Smooth muscle cell (in vitro differentiated cells): ENCODE results near the gene L1TD1. TPM values are rescaled to one million over a fixed set of nuclear protein-coding genes. Genes with fewer than 3 reads are reported as not detected.
A peak's percentile ranks its signal among the peaks of the same experiment; 100 is the strongest.

Experiments used
- DNase-seq: peaks from one replicate; lab custom pipeline; 2025; ENCODE audit not compliant: unreplicated experiment; lab: John Stamatoyannopoulos, UW
- H2AFZ ChIP-seq: fragments of 200-600 bp; sonication (generic); 2 replicates; pipeline ENCODE4 v1.6.0; 2016; ENCODE audit warnings: antibody characterized with exemption, low read depth, mild to moderate bottlenecking
- H3F3A ChIP-seq: fragments of 200-600 bp; sonication (generic); 2 replicates; pipeline ENCODE4 v1.6.0; 2017; ENCODE audit warnings: antibody characterized with exemption, low read depth
- H3K27ac ChIP-seq: fragments of 200-600 bp; sonication (generic); 2 replicates; pipeline ENCODE4 v1.5.1; 2016; ENCODE audit warnings: low read depth, mild to moderate bottlenecking
- H3K27me3 ChIP-seq: fragments of 200-600 bp; sonication (generic); 2 replicates; pipeline ENCODE4 v1.6.1; 2016; ENCODE audit warnings: low read depth, mild to moderate bottlenecking
- H3K36me3 ChIP-seq: fragments of 200-600 bp; sonication (generic); 2 replicates; pipeline ENCODE4 v1.5.1; 2016; ENCODE audit warnings: low read depth
- H3K4me1 ChIP-seq: fragments of 200-600 bp; sonication (generic); 2 replicates; pipeline ENCODE4 v1.5.1; 2016; ENCODE audit warnings: low read depth
- H3K4me2 ChIP-seq: fragments of 200-600 bp; sonication (generic); 2 replicates; pipeline ENCODE4 v1.6.0; 2016; ENCODE audit warnings: mild to moderate bottlenecking
- H3K4me3 ChIP-seq: fragments of 200-600 bp; sonication (generic); 2 replicates; pipeline ENCODE4 v1.5.1; 2016; ENCODE audit warnings: mild to moderate bottlenecking
- H3K79me2 ChIP-seq: fragments of 200-600 bp; sonication (generic); 2 replicates; pipeline ENCODE4 v1.6.0; 2016; ENCODE audit warnings: low read depth, mild to moderate bottlenecking
- H3K9ac ChIP-seq: fragments of 200-600 bp; sonication (generic); 2 replicates; pipeline ENCODE4 v1.6.0; 2016; ENCODE audit warnings: low read depth
- H3K9me3 ChIP-seq: fragments of 200-600 bp; sonication (generic); replicated peaks from 2 replicates; pipeline ENCODE4 v1.5.1; 2016; ENCODE audit warnings: low read depth
- H4K20me1 ChIP-seq: fragments of 200-600 bp; sonication (generic); 2 replicates; pipeline ENCODE4 v1.6.0; 2016; ENCODE audit warnings: low read depth
- WGBS: methylation state at CpG from one replicate; pipeline ENCODE4 v1.1.7; 2016; ENCODE audit warnings: low lambda C conversion rate; 5-methylcytosine and 5-hydroxymethylcytosine counted together
- polyA plus RNA-seq: library from polyadenylated mRNA; unstranded; fragments of >200 nt; fragmentation: Nextera tagmentation; extraction: Ambion mirVana; gene quantifications from 2 replicates; pipeline ENCODE4 v1.2.1, GENCODE V29; 2016
- total RNA-seq: library from RNA; depleted of rRNA; stranded (reverse); fragments of >200 nt; gene quantifications from 2 replicates; pipeline ENCODE4 v1.2.3, GENCODE V29; 2014
- TF ChIP-seq, protein P1 (sequence below): fragments of 200-600 bp; sonication (generic); IDR thresholded peaks from 2 replicates; pipeline ENCODE4 v1.5.1; 2017; ENCODE audit warnings: borderline replicate concordance, mild to moderate bottlenecking, antibody characterized with exemption; ENCODE audit not compliant: insufficient read depth, poor library complexity, severe bottlenecking

Gene L1TD1
- total and polyA plus RNA-seq, 2 experiments from 2014 or later, result 0.41 to 2.7 TPM

DNA sequence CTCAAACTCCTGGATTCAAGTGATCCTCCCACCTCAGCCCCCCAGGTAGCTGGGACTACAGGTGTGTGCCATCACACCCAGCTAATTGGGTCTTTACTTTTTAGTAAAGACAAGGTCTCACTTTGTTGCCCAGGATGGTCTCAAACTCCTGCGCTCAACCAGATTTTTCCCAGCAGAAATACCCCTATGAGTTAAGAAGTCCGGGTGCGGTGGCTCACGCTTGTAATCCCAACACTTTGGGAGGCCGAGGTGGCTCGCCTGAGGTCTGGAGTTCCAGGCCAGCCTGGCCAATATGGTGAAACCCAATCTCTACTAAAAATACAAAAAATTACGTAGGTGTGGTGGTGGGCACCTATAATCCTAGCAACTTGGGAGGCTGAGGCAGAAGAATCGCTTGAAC, 6.5 kb upstream of the L1TD1 start:
- no peak overlapping the region for H3K27ac ChIP-seq
- no peak overlapping the region for H3K4me2 ChIP-seq
- no peak overlapping the region for H3K9ac ChIP-seq
- no peaks in the 10 kb centered on the region for H4K20me1 ChIP-seq
- H3K79me2 ChIP-seq, result no peaks in the 10 kb centered on the region
- H2AFZ ChIP-seq, result no peak overlapping the region
- H3F3A ChIP-seq, result no peaks in the 10 kb centered on the region
- 98% methylated on average over 8 of the region's 8 CpGs for WGBS
- DNase-seq, result no peak
- H3K27me3 ChIP-seq, result no peaks in the 10 kb centered on the region
- no peaks in the 10 kb centered on the region for H3K9me3 ChIP-seq
- H3K4me1 ChIP-seq, result peaks cover 7% of the 10 kb centered on the region
- no peak overlapping the region for H3K4me3 ChIP-seq
- TF ChIP-seq, protein P1, sequence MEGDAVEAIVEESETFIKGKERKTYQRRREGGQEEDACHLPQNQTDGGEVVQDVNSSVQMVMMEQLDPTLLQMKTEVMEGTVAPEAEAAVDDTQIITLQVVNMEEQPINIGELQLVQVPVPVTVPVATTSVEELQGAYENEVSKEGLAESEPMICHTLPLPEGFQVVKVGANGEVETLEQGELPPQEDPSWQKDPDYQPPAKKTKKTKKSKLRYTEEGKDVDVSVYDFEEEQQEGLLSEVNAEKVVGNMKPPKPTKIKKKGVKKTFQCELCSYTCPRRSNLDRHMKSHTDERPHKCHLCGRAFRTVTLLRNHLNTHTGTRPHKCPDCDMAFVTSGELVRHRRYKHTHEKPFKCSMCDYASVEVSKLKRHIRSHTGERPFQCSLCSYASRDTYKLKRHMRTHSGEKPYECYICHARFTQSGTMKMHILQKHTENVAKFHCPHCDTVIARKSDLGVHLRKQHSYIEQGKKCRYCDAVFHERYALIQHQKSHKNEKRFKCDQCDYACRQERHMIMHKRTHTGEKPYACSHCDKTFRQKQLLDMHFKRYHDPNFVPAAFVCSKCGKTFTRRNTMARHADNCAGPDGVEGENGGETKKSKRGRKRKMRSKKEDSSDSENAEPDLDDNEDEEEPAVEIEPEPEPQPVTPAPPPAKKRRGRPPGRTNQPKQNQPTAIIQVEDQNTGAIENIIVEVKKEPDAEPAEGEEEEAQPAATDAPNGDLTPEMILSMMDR, result no peak
- no peaks in the 10 kb centered on the region for H3K36me3 ChIP-seq

DNA sequence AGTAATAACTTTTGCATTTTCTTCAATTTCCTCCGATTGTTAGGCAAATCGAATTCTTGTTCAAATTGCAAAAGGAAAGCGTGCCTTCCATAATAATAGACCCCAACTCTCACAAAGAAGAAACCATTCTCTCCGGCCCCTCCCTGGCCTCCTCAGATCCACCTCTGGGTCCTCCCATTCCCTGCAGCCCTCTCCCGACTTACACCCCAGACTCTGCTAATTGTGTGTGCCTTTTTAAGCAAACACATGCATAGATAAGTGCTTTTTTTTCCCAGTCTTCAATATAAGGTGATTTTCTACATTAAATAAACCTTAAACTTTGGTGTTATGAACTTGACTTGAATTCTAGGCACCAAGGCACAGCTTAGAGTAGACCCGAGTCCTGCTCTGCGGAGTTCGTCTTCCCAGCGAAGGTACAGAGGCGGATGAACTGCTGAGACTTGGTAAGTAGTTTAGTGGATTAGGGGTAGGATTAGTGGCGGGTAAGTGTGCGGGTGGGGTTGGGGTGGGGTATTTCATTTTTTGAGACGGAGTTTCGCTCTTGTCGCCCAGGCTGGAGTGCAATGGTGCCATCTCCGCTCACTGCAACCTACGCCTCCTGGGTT, 1.5 kb downstream of the L1TD1 start:
- H3K27ac ChIP-seq, result no peak overlapping the region
- WGBS, result 19% methylated on average over 17 of the region's 17 CpGs
- H3K9ac ChIP-seq, result no peak overlapping the region
- H3K4me1 ChIP-seq, result peaks cover 8% of the 10 kb centered on the region
- no peak overlapping the region for H2AFZ ChIP-seq
- H4K20me1 ChIP-seq, result no peaks in the 10 kb centered on the region
- TF ChIP-seq, protein P1, result no peak
- H3K4me3 ChIP-seq, result peak overlapping the region; percentile 42
- H3F3A ChIP-seq, result no peaks in the 10 kb centered on the region
- H3K27me3 ChIP-seq, result peaks cover 41% of the 10 kb centered on the region
- no peaks in the 10 kb centered on the region for H3K9me3 ChIP-seq
- no peaks in the 10 kb centered on the region for H3K36me3 ChIP-seq
- no peaks in the 10 kb centered on the region for H3K79me2 ChIP-seq
- no peak for DNase-seq
- H3K4me2 ChIP-seq, result peak overlapping the region; percentile 73

DNA sequence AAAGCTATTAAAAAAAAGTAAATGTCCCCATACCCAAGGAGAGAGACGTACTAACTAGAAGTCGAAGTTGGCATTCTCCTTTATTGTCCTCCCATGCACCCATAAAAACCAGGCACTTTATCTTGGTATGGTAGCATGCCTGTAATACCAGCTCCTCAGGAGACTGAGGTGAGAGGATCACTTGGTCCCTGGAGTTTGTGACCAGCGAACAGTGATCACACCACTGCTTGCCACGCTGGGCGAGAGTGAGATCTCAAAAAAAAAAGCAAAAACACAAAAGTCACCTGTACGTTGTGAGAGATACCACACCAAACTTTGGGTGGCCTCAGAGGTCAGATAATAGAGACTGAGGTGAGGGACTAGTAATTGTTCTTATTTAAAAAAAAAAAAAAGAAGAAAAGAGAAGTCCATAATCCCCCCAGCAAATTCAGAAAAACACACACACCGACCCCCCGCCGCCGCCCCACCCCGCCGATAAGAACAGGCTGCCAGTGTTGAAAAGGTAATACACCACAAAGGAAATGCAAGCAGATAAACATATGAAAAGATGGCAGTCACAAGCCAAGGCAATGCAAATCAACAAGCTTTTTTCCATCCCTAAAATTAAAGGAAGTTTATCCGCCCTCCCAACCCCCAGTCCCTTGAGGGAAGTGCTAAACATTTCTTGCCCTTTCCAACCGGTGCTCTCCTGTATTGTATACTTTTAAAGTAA, 3.6 kb downstream of the L1TD1 start:
- H3K9me3 ChIP-seq, result no peaks in the 10 kb centered on the region
- no peaks in the 10 kb centered on the region for H3F3A ChIP-seq
- no peaks in the 10 kb centered on the region for H4K20me1 ChIP-seq
- no peaks in the 10 kb centered on the region for H3K36me3 ChIP-seq
- 37% methylated on average over 14 of the region's 14 CpGs for WGBS
- H3K27ac ChIP-seq, result no peak overlapping the region
- H3K4me2 ChIP-seq, result no peak overlapping the region
- no peak overlapping the region for H2AFZ ChIP-seq
- TF ChIP-seq, protein P1, result no peak
- H3K9ac ChIP-seq, result no peak overlapping the region
- DNase-seq, result no peak
- no peaks in the 10 kb centered on the region for H3K79me2 ChIP-seq
- no peak overlapping the region for H3K4me3 ChIP-seq
- peaks cover 41% of the 10 kb centered on the region for H3K27me3 ChIP-seq
- H3K4me1 ChIP-seq, result peaks cover 8% of the 10 kb centered on the region

DNA sequence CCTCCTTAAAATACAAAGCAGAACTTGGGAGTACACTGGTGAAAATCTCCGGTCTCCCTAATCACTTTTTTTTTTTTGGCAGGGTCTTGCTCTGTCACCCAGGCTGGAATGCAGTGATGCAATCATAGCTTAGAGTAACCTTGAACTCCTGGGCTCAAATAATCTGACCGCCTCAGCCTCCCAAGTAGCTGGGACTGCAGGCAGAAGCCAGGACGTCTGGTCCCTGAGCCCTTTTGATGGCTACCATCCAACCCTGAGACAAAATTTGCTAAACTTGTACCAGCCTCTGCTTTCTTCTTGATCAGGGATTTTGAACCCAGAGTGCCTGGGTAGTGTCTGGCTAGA, 4.1 kb downstream of the L1TD1 start:
- no peaks in the 10 kb centered on the region for H3K36me3 ChIP-seq
- H3F3A ChIP-seq, result no peaks in the 10 kb centered on the region
- no peak overlapping the region for H2AFZ ChIP-seq
- peaks cover 41% of the 10 kb centered on the region for H3K27me3 ChIP-seq
- H3K79me2 ChIP-seq, result no peaks in the 10 kb centered on the region
- WGBS, result 15% methylated on average over 3 of the region's 3 CpGs
- no peak overlapping the region for H3K27ac ChIP-seq
- no peak overlapping the region for H3K4me2 ChIP-seq
- H3K4me1 ChIP-seq, result peaks cover 8% of the 10 kb centered on the region
- no peak overlapping the region for H3K9ac ChIP-seq
- no peaks in the 10 kb centered on the region for H3K9me3 ChIP-seq
- no peak overlapping the region for H3K4me3 ChIP-seq
- TF ChIP-seq, protein P1, result no peak
- H4K20me1 ChIP-seq, result no peaks in the 10 kb centered on the region
- no peak for DNase-seq
